H1 (cell line): ENCODE data around the gene TMEM127. TPM values are rescaled to one million over a fixed set of nuclear protein-coding genes. Genes with fewer than 3 reads are reported as not detected.

Experiments used
- CTCF ChIA-PET: fragments of 300-600 bp; sonication (Branson Sonifier 250); formaldehyde crosslinking; loops from one replicate; lab custom pipeline; 2021; ENCODE audit not compliant: partially characterized antibody; lab: Charles Lee
- POLR2A ChIA-PET: fragments of 300-600 bp; sonication (Branson Sonifier 250); formaldehyde crosslinking; loops from one replicate; lab custom pipeline; 2021; ENCODE audit warnings: inconsistent platforms; ENCODE audit not compliant: partially characterized antibody; lab: Charles Lee
- DNase-seq, 2 experiments: peaks; one replicate each; pipeline versions ENCODE4 v3.0.0 to v3.0.0-alpha.2; 2010 to 2022; ENCODE audit warnings: low spot score in 2 of 2, low read depth in 1 of 2, mixed read lengths in 1 of 2
- FAIRE-seq: peaks from 2 replicates; lab custom pipeline; 2011; peaks lifted over from hg19 to GRCh38; lab: Jason Lieb, UNC
- H2AFZ ChIP-seq: 2 replicates; pipeline ENCODE4 v1.8.1; 2012; ENCODE audit warnings: low read length, inconsistent platforms
- H2AK5ac ChIP-seq: 2 replicates; pipeline ENCODE4 v1.6.1; 2013; ENCODE audit warnings: low read depth, low read length
- H2BK120ac ChIP-seq: replicated peaks from 2 replicates; pipeline ENCODE3; 2013; ENCODE audit warnings: low read depth, low read length, inconsistent platforms
- H2BK12ac ChIP-seq: 2 replicates; pipeline ENCODE4 v1.6.1; 2013; ENCODE audit warnings: low read depth, low read length
- H2BK15ac ChIP-seq: 2 replicates; pipeline ENCODE4 v1.6.1; 2013; ENCODE audit warnings: low read length
- H2BK20ac ChIP-seq: 2 replicates; pipeline ENCODE4 v1.6.1; 2013; ENCODE audit warnings: low read length
- H2BK5ac ChIP-seq: 2 replicates; pipeline ENCODE4 v1.6.1; 2013; ENCODE audit warnings: low read depth, low read length
- H3K14ac ChIP-seq: 2 replicates; pipeline ENCODE4 v1.6.1; 2013; ENCODE audit warnings: inconsistent platforms; ENCODE audit not compliant: insufficient read length
- H3K18ac ChIP-seq: 2 replicates; pipeline ENCODE4 v1.6.1; 2013; ENCODE audit warnings: low read length; ENCODE audit errors: extremely low read depth
- H3K23ac ChIP-seq: 2 replicates; pipeline ENCODE4 v1.6.1; 2013; ENCODE audit warnings: inconsistent platforms; ENCODE audit not compliant: insufficient read length
- H3K23me2 ChIP-seq: 2 replicates; pipeline ENCODE4 v1.6.1; 2013; ENCODE audit warnings: low read depth, low read length
- H3K27ac ChIP-seq: 2 replicates; pipeline ENCODE4 v1.6.1; 2011; ENCODE audit warnings: low read depth, low read length, inconsistent platforms
- H3K27me3 ChIP-seq, 4 experiments: replicated peaks in 1 of 4; 1 replicate in 1 of 4; 2 replicates in 3 of 4; pipeline versions ENCODE4 v1.6.1 to v1.8.1; 2011 to 2013; ENCODE audit warnings: low read length in 3 of 4, mild to moderate bottlenecking in 3 of 4, inconsistent platforms in 2 of 4, mixed read lengths in 2 of 4, moderate library complexity in 1 of 4; ENCODE audit not compliant: control insufficient read depth in 3 of 4, insufficient read depth in 3 of 4; ENCODE audit errors: extremely low read depth in 1 of 4
- H3K36me3 ChIP-seq, 4 experiments: 2 replicates each; pipeline versions ENCODE4 v1.6.1 to v1.8.1; 2011 to 2013; ENCODE audit warnings: mild to moderate bottlenecking in 4 of 4, low read length in 3 of 4, moderate library complexity in 2 of 4, control low read depth in 1 of 4, inconsistent platforms in 1 of 4; ENCODE audit not compliant: insufficient read depth in 4 of 4, control insufficient read depth in 2 of 4
- H3K4ac ChIP-seq: replicated peaks from 2 replicates; pipeline ENCODE3; 2013; ENCODE audit warnings: low read length, low read depth, mixed read lengths, inconsistent platforms; ENCODE audit not compliant: insufficient read length
- H3K4me1 ChIP-seq, 4 experiments: replicated peaks in 1 of 4; 1 replicate in 1 of 4; 2 replicates in 3 of 4; pipeline versions ENCODE4 v1.6.1 to v1.8.1; 2011 to 2013; ENCODE audit warnings: low read length in 3 of 4, inconsistent platforms in 2 of 4, mixed read lengths in 1 of 4; ENCODE audit not compliant: insufficient read depth in 4 of 4, control insufficient read depth in 3 of 4
- H3K4me2 ChIP-seq, 2 experiments: 2 replicates each; pipeline versions ENCODE4 v1.6.1 to v1.8.1; 2011 to 2013; ENCODE audit warnings: low read depth in 2 of 2, low read length in 2 of 2, control low read depth in 1 of 2, inconsistent platforms in 1 of 2, mild to moderate bottlenecking in 1 of 2; ENCODE audit not compliant: insufficient read depth in 1 of 2
- H3K4me3 ChIP-seq, 4 experiments: fragments of 200-600, 300-600 bp in 1 of 4; sonication (generic), shearing (Covaris generic), sonication (Bioruptor Twin) in 1 of 4; 2 replicates each; pipeline versions ENCODE4 v1.5.1 to v1.8.1; 2011 to 2016; ENCODE audit warnings: low read length in 4 of 4, low read depth in 3 of 4, control low read depth in 2 of 4, inconsistent platforms in 2 of 4, mild to moderate bottlenecking in 2 of 4, mixed read lengths in 1 of 4, moderate library complexity in 1 of 4; ENCODE audit not compliant: insufficient read depth in 2 of 4; ENCODE audit errors: extremely low read depth in 1 of 4
- H3K56ac ChIP-seq: replicated peaks from 2 replicates; pipeline ENCODE3; 2013; ENCODE audit warnings: low read depth, mild to moderate bottlenecking, mixed read lengths, low read length, inconsistent platforms; ENCODE audit not compliant: insufficient read length
- H3K79me1 ChIP-seq: 2 replicates; pipeline ENCODE4 v1.6.1; 2013; ENCODE audit warnings: low read depth, low read length, control low read depth
- H3K79me2 ChIP-seq, 2 experiments: 2 replicates each; pipeline versions ENCODE4 v1.6.1 to v1.8.1; 2012 to 2013; ENCODE audit warnings: low read length in 2 of 2, mild to moderate bottlenecking in 2 of 2, inconsistent platforms in 1 of 2; ENCODE audit not compliant: insufficient read depth in 2 of 2, control insufficient read depth in 1 of 2
- H3K9ac ChIP-seq, 4 experiments: replicated peaks in 1 of 4; 1 replicate in 1 of 4; 2 replicates in 3 of 4; pipeline versions ENCODE4 v1.6.1 to v1.8.1; 2011 to 2013; ENCODE audit warnings: low read depth in 3 of 4, low read length in 3 of 4, control low read depth in 2 of 4, mild to moderate bottlenecking in 2 of 4, moderate library complexity in 2 of 4, inconsistent platforms in 1 of 4; ENCODE audit errors: extremely low read depth in 1 of 4
- H3K9me3 ChIP-seq, 2 experiments: 2 replicates each; pipeline versions ENCODE4 v1.6.1 to v1.8.1; 2012 to 2013; ENCODE audit warnings: mild to moderate bottlenecking in 2 of 2, moderate library complexity in 2 of 2, control low read depth in 1 of 2, inconsistent platforms in 1 of 2, low read depth in 1 of 2, low read length in 1 of 2, mixed read lengths in 1 of 2; ENCODE audit not compliant: insufficient read depth in 2 of 2
- H4K20me1 ChIP-seq, 2 experiments: replicated peaks in 1 of 2; 2 replicates each; pipeline versions ENCODE3 to v1.8.1; 2011 to 2013; ENCODE audit warnings: inconsistent platforms in 2 of 2, low read length in 2 of 2, mild to moderate bottlenecking in 1 of 2; ENCODE audit not compliant: insufficient read depth in 2 of 2, control insufficient read depth in 1 of 2
- H4K5ac ChIP-seq: 2 replicates; pipeline ENCODE4 v1.6.1; 2013; ENCODE audit warnings: low read length, low read depth, mixed read lengths, inconsistent platforms; ENCODE audit not compliant: insufficient read length
- H4K8ac ChIP-seq: 2 replicates; pipeline ENCODE4 v1.8.0; 2013; ENCODE audit warnings: mild to moderate bottlenecking, moderate library complexity, low read length, inconsistent platforms; ENCODE audit not compliant: insufficient read depth; ENCODE audit errors: extremely low read depth
- H4K91ac ChIP-seq: replicated peaks from 2 replicates; pipeline ENCODE3; 2013; ENCODE audit warnings: low read length, mixed read lengths, inconsistent platforms; ENCODE audit not compliant: insufficient read length
- JUND ChIP-seq: IDR thresholded peaks from 2 replicates; pipeline ENCODE4 v1.6.1; 2011; ENCODE audit warnings: mild to moderate bottlenecking, improper control_type of control experiment, low read length
- SP1 ChIP-seq: IDR thresholded peaks from 2 replicates; pipeline ENCODE4 v1.6.1; 2011; ENCODE audit warnings: low read depth, low read length
- WGBS, 2 experiments: shearing (Covaris generic) in 1 of 2; methylation state at CpG; one replicate each; pipeline versions ENCODE4 v1.1.6 to v1.1.7; 2013 to 2015; ENCODE audit warnings: low lambda C conversion rate in 2 of 2, mixed read lengths in 2 of 2, inconsistent platforms in 1 of 2, low coverage in 1 of 2, missing lambda C conversion rate in 1 of 2; ENCODE audit not compliant: insufficient replicate concordance in 2 of 2, insufficient coverage in 1 of 2, insufficient read length in 1 of 2; ENCODE audit errors: extremely low coverage in 1 of 2, missing lambda C conversion rate in 1 of 2; 5-methylcytosine and 5-hydroxymethylcytosine counted together
- polyA plus RNA-seq, 7 experiments: library from polyadenylated mRNA; depleted of rRNA in 3 of 7; stranded (reverse) in 5 of 7; unstranded in 2 of 7; fragments of >200 nt in 5 of 7; fragments of 200-250 nt in 2 of 7; gene quantifications; 1 replicate in 5 of 7; 2 replicates in 1 of 7; 4 replicates in 1 of 7; pipeline versions ENCODE4 v1.2.1 to v1.2.3, GENCODE V29; 2011 to 2013; ENCODE audit warnings: missing spikeins in 2 of 7, mixed read lengths in 2 of 7
- total RNA-seq: library from RNA; stranded (reverse); fragmentation: NEBNext Ultra II Directional; extraction: Animal tissue kit (Norgen Biotek cat#: 25700); gene quantifications from 2 replicates; pipeline ENCODE4 v1.2.1, GENCODE V29; 2021

TMEM127 gene
- total and polyA plus RNA-seq, 2 of the 8 experiments (the other 6 are each of a cell fraction or from before 2014, with no cell fraction given): 25.0 to 41.0 TPM

GRCh38 chr2:96251721-96252292 is 14.0 kb downstream of the TMEM127 start:
- Histone ChIP-seq H3K14ac (no peak overlapping the region), H2BK5ac (no peak overlapping the region), H2BK20ac (no peak overlapping the region), H3K4ac (no peak overlapping the region), H3K9me3 (no peaks in the 10 kb centered on the region), H3K23ac (no peak overlapping the region), H3K27ac (no peak overlapping the region), H3K79me2 (no peaks in the 10 kb centered on the region; a peak in 1 of 4 replicates), H2AK5ac (no peak overlapping the region), H2BK12ac (no peak overlapping the region), H4K5ac (no peak overlapping the region), H3K4me3 (no peak overlapping the region), H4K8ac (no peak overlapping the region; the same call in 1 of the 2 replicates), H2BK120ac (no peak overlapping the region), H2AFZ (no peak overlapping the region), H3K36me3 (peaks cover 3 to 11% (median 5%) of the 10 kb centered on the region in 4 experiments; a peak in 5 of 8 replicates), H3K4me2 (no peak overlapping the region), H3K56ac (no peak overlapping the region), H3K27me3 (no peaks in the 10 kb centered on the region), H3K79me1 (peaks cover 2% of the 10 kb centered on the region; the same call in 1 of the 2 replicates), H3K18ac (no peak overlapping the region), H2BK15ac (no peak overlapping the region), H4K91ac (no peak overlapping the region), H3K4me1 (no peaks in the 10 kb centered on the region), H4K20me1 (peaks cover 1 to 3% of the 10 kb centered on the region in 2 experiments), H3K9ac (no peak overlapping the region), H3K23me2 (no peaks in the 10 kb centered on the region)
- 88% methylated on average over 6 of the region's 6 CpGs; no CpG with 5 or more reads in 1 of the 2 experiments for WGBS, 2 experiments
- ChIA-PET CTCF (interaction anchor here (0.8 to 2.6 kb wide), 4 partner anchors 8 to 115 kb away, joined by 3 to 11 read pairs (median 4); no protein-coding TSS in a partner anchor), POLR2A (interaction anchor here (1.2 to 4.3 kb wide), 4 partner anchors 9 to 16 kb away, joined by 3 to 16 read pairs (median 3); no protein-coding TSS in a partner anchor)
- no peak for TF ChIP-seq JUND
- peak; percentile 93 for TF ChIP-seq SP1
- FAIRE-seq: no peak
- no peak for DNase-seq
